Chondrocyte (in vitro differentiated cells): Measurements from ENCODE around the gene PRKAR1B. TPM values are rescaled to one million over a fixed set of nuclear protein-coding genes. Genes with fewer than 3 reads are reported as not detected.

Experiments
- DNase-seq: peaks from one replicate; pipeline ENCODE4 v3.0.0; 2021; ENCODE audit warnings: mixed read lengths, low spot score
- H3K27ac Mint-ChIP-seq: one replicate; pipeline ENCODE4 v1.8.0; 2021; ENCODE audit warnings: mild to moderate bottlenecking, moderate library complexity, mixed read lengths; ENCODE audit not compliant: unreplicated experiment
- H3K27me3 Mint-ChIP-seq: 2 replicates; pipeline ENCODE4 v1.8.0; 2021; ENCODE audit warnings: low read depth, mixed read lengths
- H3K36me3 Mint-ChIP-seq: 2 replicates; pipeline ENCODE4 v1.8.0; 2021; ENCODE audit warnings: low read depth, mixed read lengths
- H3K4me1 Mint-ChIP-seq: 2 replicates; pipeline ENCODE4 v1.8.0; 2021; ENCODE audit warnings: low read depth, mild to moderate bottlenecking, mixed read lengths
- H3K4me3 Mint-ChIP-seq: one replicate; pipeline ENCODE4 v1.8.0; 2021; ENCODE audit warnings: mild to moderate bottlenecking, moderate library complexity, mixed read lengths; ENCODE audit not compliant: unreplicated experiment
- H3K9me3 Mint-ChIP-seq: 2 replicates; pipeline ENCODE4 v1.8.0; 2021; ENCODE audit warnings: low read depth, mixed read lengths
- CTCF ChIP-seq: fragments of 200-600 bp; sonication (generic); IDR thresholded peaks from 2 replicates; pipeline ENCODE4 v1.5.0; 2021; ENCODE audit warnings: antibody characterized with exemption, mild to moderate bottlenecking, moderate library complexity
- total RNA-seq: library from RNA; stranded (reverse); gene quantifications from 3 replicates; pipeline ENCODE4 v1.2.1, GENCODE V29; 2021

Gene PRKAR1B
- total RNA-seq, 1 donor from 2014 or later: 7.7 TPM

GRCh38 chr7:738723-739454 lies 11.8 kb upstream of the PRKAR1B start:
- H3K4me3 Mint-ChIP-seq: no peak overlapping the region
- no peak for TF ChIP-seq CTCF
- peaks cover 5% of the 10 kb centered on the region for H3K36me3 Mint-ChIP-seq
- no peak for DNase-seq
- no peaks in the 10 kb centered on the region for H3K9me3 Mint-ChIP-seq
- no peaks in the 10 kb centered on the region for H3K4me1 Mint-ChIP-seq
- no peaks in the 10 kb centered on the region for H3K27me3 Mint-ChIP-seq
- H3K27ac Mint-ChIP-seq: no peak overlapping the region

GRCh38 chr7:738241-738640 lies 11.2 kb upstream of the PRKAR1B start:
- TF ChIP-seq CTCF: no peak
- H3K27ac Mint-ChIP-seq: no peak overlapping the region
- H3K9me3 Mint-ChIP-seq: peaks cover 2% of the 10 kb centered on the region
- H3K27me3 Mint-ChIP-seq: no peaks in the 10 kb centered on the region
- no peak for DNase-seq
- peaks cover 4% of the 10 kb centered on the region for H3K36me3 Mint-ChIP-seq
- H3K4me1 Mint-ChIP-seq: no peaks in the 10 kb centered on the region
- no peak overlapping the region for H3K4me3 Mint-ChIP-seq

GRCh38 chr7:734808-735207 lies 7.7 kb upstream of the PRKAR1B start:
- peaks cover 22% of the 10 kb centered on the region for H3K4me1 Mint-ChIP-seq
- TF ChIP-seq CTCF: no peak
- no peak overlapping the region for H3K4me3 Mint-ChIP-seq
- H3K36me3 Mint-ChIP-seq: peaks cover 6% of the 10 kb centered on the region
- H3K9me3 Mint-ChIP-seq: peaks cover 2% of the 10 kb centered on the region
- no peak for DNase-seq
- no peaks in the 10 kb centered on the region for H3K27me3 Mint-ChIP-seq
- H3K27ac Mint-ChIP-seq: no peak overlapping the region

GRCh38 chr7:734214-734613 lies 7.1 kb upstream of the PRKAR1B start:
- H3K27me3 Mint-ChIP-seq: no peaks in the 10 kb centered on the region
- H3K4me3 Mint-ChIP-seq: no peak overlapping the region
- peaks cover 7% of the 10 kb centered on the region for H3K36me3 Mint-ChIP-seq
- H3K4me1 Mint-ChIP-seq: peaks cover 24% of the 10 kb centered on the region
- peaks cover 2% of the 10 kb centered on the region for H3K9me3 Mint-ChIP-seq
- no peak for TF ChIP-seq CTCF
- no peak for DNase-seq
- no peak overlapping the region for H3K27ac Mint-ChIP-seq

- DNase-seq: no peak
- Mint-ChIP-seq H3K9me3 (peaks cover 2% of the 10 kb centered on the region), H3K4me3 (no peak overlapping the region), H3K27ac (no peak overlapping the region), H3K4me1 (peaks cover 33% of the 10 kb centered on the region), H3K36me3 (peaks cover 7% of the 10 kb centered on the region), H3K27me3 (no peaks in the 10 kb centered on the region)
- TF ChIP-seq CTCF: no peak
Measured at GRCh38 chr7:732556-732955, 5.5 kb upstream of the PRKAR1B start.
